ENCODE measurements around the gene BAIAP2L2. TPM values are rescaled to one million over a fixed set of nuclear protein-coding genes. Genes with fewer than 3 reads are reported as not detected.

Gene BAIAP2L2
- total and polyA plus RNA-seq, 2 experiments from 2014 or later = 3.9 to 5.6 TPM

DNA sequence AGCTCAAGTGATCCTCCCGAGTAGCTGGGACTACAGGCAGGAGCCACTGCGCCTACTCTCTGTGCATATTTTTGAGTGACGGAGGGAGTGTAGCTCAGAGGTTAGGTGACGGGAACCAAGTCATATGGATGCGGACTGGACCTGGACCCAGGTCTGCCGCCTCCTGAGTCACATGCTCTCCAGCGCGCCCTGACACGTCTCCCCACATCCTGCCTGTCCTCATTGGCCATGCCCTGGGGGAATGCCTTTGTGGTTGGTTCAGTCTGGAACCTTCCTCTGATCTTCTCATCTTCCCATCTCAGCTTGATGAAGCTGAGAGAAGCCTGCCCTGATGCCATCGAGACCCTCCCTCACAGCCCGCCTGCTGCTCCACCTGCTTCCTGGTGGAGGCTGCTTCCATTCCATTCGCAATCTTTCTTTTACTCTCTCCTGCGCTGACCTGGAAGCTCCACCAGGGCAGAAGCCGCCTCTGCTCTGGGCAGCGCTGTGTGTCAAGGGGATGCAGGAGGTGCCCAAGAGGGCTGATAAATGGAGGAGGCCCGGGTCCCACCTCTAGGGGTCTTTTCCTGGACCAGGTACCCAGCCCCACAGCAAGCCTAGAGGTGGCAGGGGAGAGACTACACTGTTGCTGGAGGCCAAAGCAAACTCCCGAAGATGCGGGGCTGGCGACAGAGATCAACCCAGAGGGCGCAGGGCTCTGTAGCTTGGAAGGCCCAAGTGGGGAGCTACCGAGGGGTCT lies 13.9 kb upstream of the BAIAP2L2 start:
- peak; percentile 1 to 56; a peak in 2 of 4 replicates for TF ChIP-seq CTCF (conservative IDR thresholded peaks at IDR 0.05; ENCODE audit: low read depth in 2 of 2)
- TF ChIP-seq EZH2 (IDR thresholded peaks at IDR 0.05; ENCODE audit: low read depth, unreplicated experiment) = no peak
- Histone ChIP-seq H4K20me1 (replicated peaks; ENCODE audit: insufficient read depth) (no peaks in the 10 kb centered on the region), H3F3A (replicated peaks; ENCODE audit: low read depth) (0 out of 2 replicates have a peak, but pooled peaks cover 3% of the 10 kb centered on the region), H3K27ac (ENCODE audit: low read depth) (no peak overlapping the region), H3K27me3 (ENCODE audit: insufficient read depth) (no peaks in the 10 kb centered on the region), H3K4me2 (no peak overlapping the region), H3K4me1 (ENCODE audit: insufficient read depth) (no peaks in the 10 kb centered on the region), H3K4me3 (no peak overlapping the region), H3K9me2 (ENCODE audit: insufficient read depth) (no peaks in the 10 kb centered on the region), H2AFZ (no peak overlapping the region), H3K79me2 (replicated peaks; ENCODE audit: insufficient read depth) (no peaks in the 10 kb centered on the region), H3K36me3 (ENCODE audit: insufficient read depth) (no peaks in the 10 kb centered on the region)
- Mint-ChIP-seq H3K27ac (no peak overlapping the region; the same call in 1 of the 2 replicates), H3K36me3 (ENCODE audit: low read depth) (no peaks in the 10 kb centered on the region; the same call in 2 of the 3 replicates), H3K4me1 (peaks cover 4% of the 10 kb centered on the region), H3K9me3 (no peaks in the 10 kb centered on the region), H3K4me3 (no peak overlapping the region), H3K27me3 (ENCODE audit: insufficient read depth, low read depth, poor library complexity) (peaks cover 2% of the 10 kb centered on the region)
- DNase-seq (ENCODE audit: low spot score) = peak; percentile 78
- ATAC-seq = peak; percentile 78

- Mint-ChIP-seq H3K9me3 (no peaks in the 10 kb centered on the region), H3K27ac (no peak overlapping the region), H3K36me3 (ENCODE audit: low read depth) (no peaks in the 10 kb centered on the region; the same call in 2 of the 3 replicates), H3K27me3 (ENCODE audit: insufficient read depth, low read depth, poor library complexity) (no peaks in the 10 kb centered on the region), H3K4me3 (no peak overlapping the region), H3K4me1 (peaks cover 4% of the 10 kb centered on the region)
- DNase-seq (ENCODE audit: low spot score) (no peak), ATAC-seq (no peak; the same call in 2 of the 3 replicates)
- Histone ChIP-seq H2AFZ (no peak overlapping the region), H3K4me1 (ENCODE audit: insufficient read depth) (no peaks in the 10 kb centered on the region), H3K36me3 (ENCODE audit: insufficient read depth) (no peaks in the 10 kb centered on the region), H3K4me2 (no peak overlapping the region), H3K4me3 (no peak overlapping the region), H3K9me2 (ENCODE audit: insufficient read depth) (no peaks in the 10 kb centered on the region), H3K79me2 (replicated peaks; ENCODE audit: insufficient read depth) (no peaks in the 10 kb centered on the region), H3K27ac (ENCODE audit: low read depth) (no peak overlapping the region), H3F3A (replicated peaks; ENCODE audit: low read depth) (0 out of 2 replicates have a peak, but pooled peaks cover 3% of the 10 kb centered on the region), H4K20me1 (replicated peaks; ENCODE audit: insufficient read depth) (no peaks in the 10 kb centered on the region), H3K27me3 (ENCODE audit: insufficient read depth) (no peaks in the 10 kb centered on the region)
- no peak for TF ChIP-seq CREB1 (CRISPR knock-in tag; IDR thresholded peaks at IDR 0.05; ENCODE audit: low read depth)
- TF ChIP-seq CTCF (conservative IDR thresholded peaks at IDR 0.05; ENCODE audit: low read depth in 2 of 2) = no peak
- TF ChIP-seq NANOG (IDR thresholded peaks at IDR 0.05; ENCODE audit: borderline replicate concordance) = no peak
- TF ChIP-seq EZH2phosphoT487 (IDR thresholded peaks at IDR 0.05; ENCODE audit: unreplicated experiment) = no peak
- TF ChIP-seq JUNB (IDR thresholded peaks at IDR 0.05; ENCODE audit: unreplicated experiment) = no peak
- TF ChIP-seq ZNF114 (CRISPR knock-in tag; IDR thresholded peaks at IDR 0.05) = no peak
- no peak for TF ChIP-seq EZH2 (IDR thresholded peaks at IDR 0.05; ENCODE audit: low read depth, unreplicated experiment)
- no peak for TF ChIP-seq POLR2AphosphoS5 (IDR thresholded peaks at IDR 0.05; ENCODE audit: low read depth)
- no peak for TF ChIP-seq ZNF462 (CRISPR knock-in tag; IDR thresholded peaks at IDR 0.05)
These were observed 12.1 kb upstream of the BAIAP2L2 start for GRCh38 chr22:38122616-38123015.
